Uterine smooth muscle cell (primary cell): ENCODE measurements around the gene SPARCL1. TPM values are rescaled to one million over a fixed set of nuclear protein-coding genes. Genes with fewer than 3 reads are reported as not detected.

Experiments
- total RNA-seq: library from RNA; depleted of rRNA; stranded (reverse); fragments of >200 nt; gene quantifications from 2 replicates; pipeline ENCODE4 v1.2.3, GENCODE V29; 2014

SPARCL1 gene, protein sequence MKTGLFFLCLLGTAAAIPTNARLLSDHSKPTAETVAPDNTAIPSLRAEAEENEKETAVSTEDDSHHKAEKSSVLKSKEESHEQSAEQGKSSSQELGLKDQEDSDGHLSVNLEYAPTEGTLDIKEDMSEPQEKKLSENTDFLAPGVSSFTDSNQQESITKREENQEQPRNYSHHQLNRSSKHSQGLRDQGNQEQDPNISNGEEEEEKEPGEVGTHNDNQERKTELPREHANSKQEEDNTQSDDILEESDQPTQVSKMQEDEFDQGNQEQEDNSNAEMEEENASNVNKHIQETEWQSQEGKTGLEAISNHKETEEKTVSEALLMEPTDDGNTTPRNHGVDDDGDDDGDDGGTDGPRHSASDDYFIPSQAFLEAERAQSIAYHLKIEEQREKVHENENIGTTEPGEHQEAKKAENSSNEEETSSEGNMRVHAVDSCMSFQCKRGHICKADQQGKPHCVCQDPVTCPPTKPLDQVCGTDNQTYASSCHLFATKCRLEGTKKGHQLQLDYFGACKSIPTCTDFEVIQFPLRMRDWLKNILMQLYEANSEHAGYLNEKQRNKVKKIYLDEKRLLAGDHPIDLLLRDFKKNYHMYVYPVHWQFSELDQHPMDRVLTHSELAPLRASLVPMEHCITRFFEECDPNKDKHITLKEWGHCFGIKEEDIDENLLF
- total RNA-seq: 0.22 and 2.1 TPM in 2 replicates

DNA sequence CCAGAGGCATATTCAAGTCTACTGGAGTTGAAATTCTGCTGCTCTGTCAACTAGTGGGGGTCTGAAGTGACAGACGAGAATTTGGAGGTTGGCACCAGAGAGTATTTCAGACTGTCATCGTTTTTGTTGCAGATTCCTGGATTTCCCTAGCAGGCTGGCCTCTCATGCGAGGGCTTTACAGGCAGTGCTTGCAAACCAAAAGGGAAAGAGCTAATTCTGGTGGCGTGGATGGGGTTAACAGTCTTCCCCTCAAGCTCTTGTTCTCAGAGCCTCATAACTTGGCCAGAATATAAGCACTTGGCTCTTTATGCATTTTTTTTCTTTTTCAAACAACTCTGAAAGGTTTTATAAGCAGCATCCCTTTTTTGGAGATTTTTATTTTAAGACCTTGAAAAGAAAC is at the start of gene SPARCL1:
TSS of gene SPARCL1 (minus strand) at position 190 of the 400 bp plus-strand sequence. CDS start 29,802 bp downstream, outside the sequence.

Other genes starting within 250 kb of the SPARCL1 start
- 0.22 and 0.37 TPM in 2 replicates for gene HSD17B13, start 206.5 kb downstream of the SPARCL1 start, total RNA-seq
- 31.3 and 35.9 TPM in 2 replicates for gene HSD17B11, start 138.2 kb downstream of the SPARCL1 start, total RNA-seq
- gene NUDT9, start 106.8 kb downstream of the SPARCL1 start, total RNA-seq: 18.3 and 21.2 TPM in 2 replicates
- not detected in 2 replicates for gene DSPP, start 79.2 kb upstream of the SPARCL1 start, total RNA-seq
- not detected in 2 replicates for gene DMP1, start 120.9 kb upstream of the SPARCL1 start, total RNA-seq